Epithelial cell of proximal tubule (primary cell): ENCODE data around the gene ACTR1B. TPM values are rescaled to one million over a fixed set of nuclear protein-coding genes. Genes with fewer than 3 reads are reported as not detected.
A peak's percentile ranks its signal among the peaks of the same experiment; 100 is the strongest.
"Not testable (repeated sequence)": the region's sequence is repeated elsewhere in the genome, so short reads cannot be mapped to it uniquely, and the experiment has no call there.

Experiments used
- DNase-seq: peaks from one replicate; pipeline ENCODE4 v3.0.0-alpha.2; 2011; ENCODE audit warnings: low read depth
- H3K4me3 ChIP-seq: 2 replicates; pipeline ENCODE4 v1.5.1; 2011; ENCODE audit warnings: low read depth, mild to moderate bottlenecking, low read length
- CTCF ChIP-seq: conservative IDR thresholded peaks from 2 replicates; pipeline ENCODE4 v1.5.1; 2012; ENCODE audit warnings: low read depth, mild to moderate bottlenecking, low read length
- total RNA-seq: library from RNA; depleted of rRNA; stranded (reverse); fragments of >200 nt; gene quantifications from 2 replicates; pipeline ENCODE4 v1.2.3, GENCODE V29; 2015

The ACTR1B gene
- 35.8 and 50.6 TPM in 2 replicates for total RNA-seq

- H3K4me3 ChIP-seq = peak within 1 kb of the TSS; percentile 76
- peak; percentile 66 for TF ChIP-seq CTCF
- peak; percentile 72 for DNase-seq
These were observed at the start of gene ACTR1B for GRCh38 chr2:97663962-97664635. Gene ACTR1B, minus strand, starts transcription at chr2:97664044. Its CDS starts 154 bp downstream, at chr2:97663890.

- TF ChIP-seq CTCF = no peak
- DNase-seq = no peak
- H3K4me3 ChIP-seq = no peak overlapping the region
These were observed 49.0 kb upstream of the ACTR1B start for GRCh38 chr2:97712693-97713295.

GRCh38 chr2:97712175-97712574, 48.3 kb upstream of the ACTR1B start:
- H3K4me3 ChIP-seq, DNase-seq: not testable (repeated sequence)

GRCh38 chr2:97711394-97711711, 47.5 kb upstream of the ACTR1B start:
- no peak for TF ChIP-seq CTCF
- H3K4me3 ChIP-seq = no peak overlapping the region
- no peak for DNase-seq

GRCh38 chr2:97708608-97709007, 44.8 kb upstream of the ACTR1B start:
- no peak for TF ChIP-seq CTCF
- no peak overlapping the region for H3K4me3 ChIP-seq
- no peak for DNase-seq

- no peak for TF ChIP-seq CTCF
- no peak overlapping the region for H3K4me3 ChIP-seq
- no peak for DNase-seq
These were observed 44.2 kb upstream of the ACTR1B start for GRCh38 chr2:97708048-97708380.

- no peak overlapping the region for H3K4me3 ChIP-seq
- no peak for TF ChIP-seq CTCF
- DNase-seq = no peak
These were observed 43.7 kb upstream of the ACTR1B start for GRCh38 chr2:97707362-97708047.
